Inflammatory macrophage treated with lipopolysaccharide for 4 hours (primary cell): ENCODE data around the gene SMG9.
"Not testable (repeated sequence)": the region's sequence is repeated elsewhere in the genome, so short reads cannot be mapped to it uniquely, and the experiment has no call there.

ENCODE experiments used
- DNase-seq: peaks from one replicate; pipeline ENCODE4 v3.0.0-alpha.2; 2020

Gene SMG9

DNA sequence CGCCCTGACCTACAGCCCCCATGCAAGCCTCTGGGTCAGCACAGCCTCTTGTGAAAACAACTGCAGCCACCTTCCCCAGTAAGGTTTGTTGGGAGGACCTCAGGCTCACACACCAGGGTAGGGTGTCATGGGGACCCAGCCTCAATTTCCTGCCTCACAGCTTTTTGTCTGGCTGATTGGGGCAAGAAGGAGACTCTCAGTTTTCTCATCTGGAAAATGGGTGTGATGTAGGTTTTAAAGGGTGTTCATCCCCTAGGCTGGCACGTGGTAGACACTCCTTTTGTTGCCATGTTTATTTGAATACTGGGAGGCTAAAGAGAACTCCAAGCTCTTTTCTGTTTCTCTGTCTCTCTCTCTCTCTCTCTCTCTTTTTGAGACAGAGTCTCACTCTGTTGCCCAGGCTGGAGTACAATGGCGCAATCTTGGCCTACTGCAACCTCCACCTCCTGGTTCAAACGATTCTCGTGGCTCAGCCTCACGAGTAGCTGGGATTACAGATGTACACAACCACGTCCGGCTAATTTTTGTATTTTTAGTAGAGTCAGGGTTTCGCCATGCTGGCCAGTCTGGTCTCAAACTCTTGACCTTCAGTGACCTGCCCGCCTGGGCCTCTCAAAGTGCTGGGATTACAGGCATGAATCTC, 66.6 kb downstream of the SMG9 start:
- DNase-seq = peak; percentile 89

DNA sequence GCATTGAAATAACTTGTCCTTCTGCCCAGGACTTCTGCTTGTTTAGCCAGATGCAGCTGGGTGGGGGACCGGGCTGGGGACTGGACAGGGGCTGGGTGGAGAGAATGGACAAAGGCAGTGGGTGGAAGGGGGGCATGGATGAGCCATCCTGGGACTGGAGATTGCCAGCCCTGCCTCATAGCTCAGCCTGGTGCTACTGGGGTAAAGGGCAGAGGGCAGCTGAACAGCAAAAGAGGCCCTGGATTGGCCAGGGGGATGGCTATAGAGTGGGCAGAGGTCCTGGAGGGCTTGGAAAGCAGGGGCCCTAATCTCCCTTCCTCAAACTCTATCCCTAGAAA, 67.1 kb downstream of the SMG9 start:
- peak; percentile 22 for DNase-seq

DNA sequence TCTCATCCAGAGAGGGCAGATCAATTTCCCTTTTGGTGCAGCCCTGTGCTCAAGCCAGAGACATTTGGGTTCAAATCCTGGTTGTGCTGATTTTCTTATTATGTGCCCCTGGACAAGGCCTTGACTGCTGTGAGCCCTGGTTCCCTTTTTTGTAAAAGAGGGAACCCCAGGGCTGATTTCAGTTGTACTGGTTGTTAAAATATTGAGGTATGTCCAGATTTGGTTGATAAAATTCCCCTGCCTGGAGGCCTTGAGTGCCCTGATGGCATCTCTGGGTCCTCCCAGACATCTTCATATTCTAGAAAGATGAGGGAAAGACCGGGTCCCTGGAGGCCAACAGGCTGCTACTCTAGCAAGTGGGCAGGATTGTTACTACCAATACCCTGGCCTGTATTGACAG, 70.4 kb downstream of the SMG9 start:
- peak; percentile 52 for DNase-seq

DNA sequence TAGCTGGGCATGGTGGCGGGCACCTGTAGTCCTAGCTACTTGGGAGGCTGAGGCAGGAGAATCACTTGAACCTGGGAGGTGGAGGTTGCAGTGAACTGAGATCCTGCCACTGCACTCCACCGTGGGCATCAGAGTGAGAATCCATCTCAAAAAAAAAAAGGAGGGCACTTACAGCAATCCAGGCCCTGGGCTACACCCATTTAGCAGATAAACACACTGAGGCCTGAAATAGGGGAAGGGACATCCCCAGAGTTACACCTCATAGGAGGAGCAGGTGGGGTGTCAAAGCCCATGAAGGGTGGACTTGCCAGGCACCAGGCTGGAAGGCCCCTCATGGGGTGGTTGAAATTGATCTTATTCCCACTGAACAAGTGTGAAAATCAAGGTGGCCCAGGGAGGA, 70.9 kb downstream of the SMG9 start:
- DNase-seq = no peak

DNA sequence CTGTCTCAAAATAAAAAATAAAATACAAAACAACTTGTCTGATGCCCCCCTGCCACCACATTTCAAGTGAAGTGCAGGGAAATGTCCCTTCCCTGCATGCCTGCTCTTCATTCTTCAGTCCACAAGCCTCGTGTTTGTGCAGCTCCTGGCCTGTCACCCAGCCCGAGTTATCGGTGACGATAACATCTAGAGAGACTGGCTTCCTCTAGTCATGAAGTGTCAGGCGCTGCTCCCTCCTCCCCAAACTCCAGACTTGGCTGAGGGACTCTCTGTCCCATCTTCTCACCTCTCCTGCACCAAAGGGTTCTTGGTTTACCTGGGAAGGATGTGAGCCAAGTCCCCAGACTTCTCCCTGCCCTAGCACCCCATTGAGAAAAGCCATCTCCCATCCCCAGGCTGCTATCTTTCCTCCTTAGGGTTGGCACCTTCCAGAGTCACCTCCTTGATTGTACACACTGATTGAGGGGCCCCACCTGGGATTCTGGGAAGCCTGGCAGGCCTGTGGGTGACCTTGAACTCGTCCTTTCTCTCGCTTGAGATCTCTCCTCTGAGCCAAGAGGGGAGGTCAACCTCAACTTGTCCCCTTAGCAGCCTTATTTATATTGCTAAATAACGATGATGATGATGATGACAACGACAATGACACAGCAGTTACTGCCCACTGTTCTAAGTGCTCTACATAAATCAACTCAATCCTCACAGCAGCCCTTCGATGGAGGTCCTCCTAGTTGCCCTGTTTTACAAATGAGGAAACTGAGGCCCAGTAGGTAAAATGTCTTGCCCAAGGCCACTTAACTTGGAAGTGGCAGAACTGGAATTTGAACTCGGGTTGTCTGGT, 71.7 kb downstream of the SMG9 start:
- DNase-seq = peak; percentile 48

DNA sequence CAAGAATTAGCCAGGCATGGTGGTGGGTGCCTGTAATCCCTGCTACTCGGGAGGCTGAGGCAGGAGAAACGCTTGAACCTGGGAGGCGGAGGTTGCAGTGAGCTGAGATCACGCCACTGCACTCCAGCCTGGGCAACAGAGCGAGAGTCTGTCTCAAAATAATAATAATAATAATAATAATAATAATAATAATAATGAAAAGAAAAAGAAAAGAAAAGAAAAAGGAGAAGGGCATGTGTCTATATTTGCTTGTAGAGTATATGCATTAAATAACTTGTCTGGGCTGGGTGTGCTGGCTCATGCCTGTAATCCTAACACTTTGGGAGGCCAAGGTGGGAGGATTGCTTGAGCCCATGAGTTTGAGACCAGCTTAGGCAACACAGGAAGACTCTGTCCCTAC, 72.5 kb downstream of the SMG9 start:
- not testable (repeated sequence) for DNase-seq

DNA sequence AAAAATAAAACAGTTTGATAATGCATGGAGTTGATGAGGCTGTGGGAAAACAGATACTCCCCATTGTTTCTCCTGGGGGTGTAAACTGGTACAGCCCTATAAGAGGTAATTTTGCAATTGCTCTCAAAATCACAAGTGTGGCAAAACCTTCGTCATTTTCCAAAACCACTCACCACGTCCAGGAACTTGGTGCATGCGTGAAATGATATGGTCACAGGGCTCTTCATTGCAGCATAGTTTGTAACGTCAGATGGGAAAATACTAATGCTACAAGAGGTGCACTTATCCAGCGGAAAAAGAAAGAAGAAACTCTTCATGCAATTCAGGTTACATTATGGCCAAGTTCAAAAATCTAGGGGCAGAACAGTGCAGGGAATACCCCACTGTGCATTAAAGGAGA, 72.9 kb downstream of the SMG9 start:
- peak; percentile 83 for DNase-seq

DNA sequence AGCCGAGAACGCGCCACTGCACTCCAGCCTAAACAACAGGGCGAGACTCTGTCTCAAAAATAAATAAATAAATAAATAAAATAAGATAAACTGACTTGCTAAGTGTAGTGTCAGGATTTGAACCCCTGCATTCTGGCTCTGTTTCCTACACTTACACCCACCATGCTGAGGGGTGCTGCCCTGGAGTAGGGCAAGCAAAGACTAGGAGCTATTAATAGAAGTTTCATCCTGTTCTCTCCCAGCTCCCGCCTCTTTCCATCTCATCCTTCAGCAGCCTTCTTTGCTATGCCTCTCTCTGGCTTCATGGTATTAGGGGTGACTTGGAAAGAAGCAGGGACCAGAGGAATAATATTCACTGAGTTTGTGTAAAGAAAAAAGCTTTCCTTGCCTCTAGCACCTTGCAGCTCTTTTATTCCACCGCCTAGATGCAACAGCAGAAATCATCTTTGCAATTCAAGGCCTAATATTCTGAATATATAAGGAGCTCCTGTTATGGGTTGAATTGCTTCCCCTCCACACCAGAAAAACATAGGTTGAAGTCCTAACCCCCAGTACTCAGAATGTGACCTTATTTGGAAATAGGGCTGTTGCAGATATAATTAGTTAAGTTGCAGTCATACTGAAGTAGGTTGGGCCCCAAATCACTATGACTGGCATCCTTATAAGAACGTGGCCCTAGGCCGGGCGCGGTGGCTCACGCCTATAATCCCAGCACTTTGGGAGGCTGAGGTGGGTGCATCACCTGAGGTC, 76.1 kb downstream of the SMG9 start:
- DNase-seq = no peak
